WTC11 (cell line): ENCODE data around the gene ATL2. TPM values are rescaled to one million over a fixed set of nuclear protein-coding genes. Genes with fewer than 3 reads are reported as not detected.

Experiments
- ATAC-seq: fragments of 200-7000 bp; cut with Tn5 transposase; 2 replicates; pipeline ENCODE4 v1.10.0; 2021; ENCODE audit warnings: mild to moderate bottlenecking, moderate library complexity
- CTCF ChIA-PET: fragments of 300-600 bp; sonication (Branson Sonifier 250); formaldehyde crosslinking; loops from one replicate; lab custom pipeline; 2021; ENCODE audit warnings: antibody characterized with exemption; lab: Charles Lee
- POLR2A ChIA-PET: fragments of 350-600 bp; sonication (Branson Sonifier 250); formaldehyde crosslinking; loops from one replicate; lab custom pipeline; 2021; ENCODE audit warnings: antibody characterized with exemption; lab: Charles Lee
- DNase-seq: peaks from one replicate; pipeline ENCODE4 v3.0.0; 2021; ENCODE audit warnings: low spot score
- H3K27ac Mint-ChIP-seq: 2 replicates; pipeline ENCODE4 v1.8.0; 2021; ENCODE audit warnings: mixed read lengths
- H3K27me3 Mint-ChIP-seq: 2 replicates; pipeline ENCODE4 v1.8.0; 2021; ENCODE audit warnings: low read depth, mild to moderate bottlenecking, moderate library complexity, mixed read lengths
- H3K36me3 Mint-ChIP-seq: 2 replicates; pipeline ENCODE4 v1.8.0; 2021; ENCODE audit warnings: mixed read lengths
- H3K4me1 Mint-ChIP-seq: 2 replicates; pipeline ENCODE4 v1.8.0; 2022; ENCODE audit warnings: mixed read lengths
- H3K4me3 Mint-ChIP-seq: 2 replicates; pipeline ENCODE4 v1.8.0; 2021; ENCODE audit warnings: mild to moderate bottlenecking, moderate library complexity, mixed read lengths
- H3K9me3 Mint-ChIP-seq: 2 replicates; pipeline ENCODE4 v1.8.0; 2021; ENCODE audit warnings: mixed read lengths
- ATF1 ChIP-seq: sonication (generic); formaldehyde crosslinking; IDR thresholded peaks from 2 replicates; pipeline ENCODE4 v1.8.1; 2023; ENCODE audit warnings: mild to moderate bottlenecking, moderate library complexity, missing genetic modification reagents
- E2F1 ChIP-seq: sonication (generic); formaldehyde crosslinking; IDR thresholded peaks from 2 replicates; pipeline ENCODE4 v1.8.0; 2022; ENCODE audit warnings: mild to moderate bottlenecking, missing genetic modification reagents
- ELF4 ChIP-seq: sonication (generic); formaldehyde crosslinking; IDR thresholded peaks from 2 replicates; pipeline ENCODE4 v1.8.1; 2022; ENCODE audit warnings: low read depth, mild to moderate bottlenecking, moderate library complexity, missing genetic modification reagents
- ESRRA ChIP-seq: sonication (generic); formaldehyde crosslinking; IDR thresholded peaks from 2 replicates; pipeline ENCODE4 v1.8.1; 2022; ENCODE audit warnings: mild to moderate bottlenecking, missing genetic modification reagents, borderline replicate concordance
- FOXJ3 ChIP-seq: sonication (generic); formaldehyde crosslinking; IDR thresholded peaks from 2 replicates; pipeline ENCODE4 v1.9.0; 2021; ENCODE audit warnings: missing genetic modification reagents, mild to moderate bottlenecking, borderline replicate concordance
- GTF2I ChIP-seq: fragments of 250-450 bp; sonication (Bioruptor Pico); conservative IDR thresholded peaks from 2 replicates; pipeline ENCODE4 v1.4.0; 2021; ENCODE audit warnings: mild to moderate bottlenecking
- NFYB ChIP-seq: sonication (generic); formaldehyde crosslinking; conservative IDR thresholded peaks from 2 replicates; pipeline ENCODE4 v1.8.0; 2022; ENCODE audit warnings: low read depth, missing genetic modification reagents
- NR1H2 ChIP-seq: sonication (generic); formaldehyde crosslinking; IDR thresholded peaks from 2 replicates; pipeline ENCODE4 v1.9.0; 2021; ENCODE audit warnings: mild to moderate bottlenecking, moderate library complexity, missing genetic modification reagents
- NR2C2 ChIP-seq: sonication (generic); formaldehyde crosslinking; IDR thresholded peaks from 2 replicates; pipeline ENCODE4 v1.8.0; 2022; ENCODE audit warnings: mild to moderate bottlenecking, missing genetic modification reagents
- RELA ChIP-seq: sonication (generic); formaldehyde crosslinking; IDR thresholded peaks from 2 replicates; pipeline ENCODE4 v1.8.1; 2022; ENCODE audit warnings: missing genetic modification reagents, mild to moderate bottlenecking, borderline replicate concordance
- SOX15 ChIP-seq: fragments of 250-450 bp; sonication (Bioruptor Pico); IDR thresholded peaks from 2 replicates; pipeline ENCODE4 v1.9.0; 2021; ENCODE audit warnings: mild to moderate bottlenecking
- SP1 ChIP-seq: sonication (generic); formaldehyde crosslinking; conservative IDR thresholded peaks from 2 replicates; pipeline ENCODE4 v1.8.1; 2022; ENCODE audit warnings: missing genetic modification reagents
- TCF7 ChIP-seq: sonication (generic); formaldehyde crosslinking; IDR thresholded peaks from 2 replicates; pipeline ENCODE4 v1.8.0; 2022; ENCODE audit warnings: mild to moderate bottlenecking, low read depth, missing genetic modification reagents, moderate library complexity
- TP53 ChIP-seq: sonication (generic); formaldehyde crosslinking; IDR thresholded peaks from 2 replicates; pipeline ENCODE4 v1.8.1; 2023; ENCODE audit warnings: mild to moderate bottlenecking, missing genetic modification reagents
- ZMAT4 ChIP-seq: fragments of 250-450 bp; sonication (Bioruptor Pico); IDR thresholded peaks from 2 replicates; pipeline ENCODE4 v1.9.0; 2021; ENCODE audit warnings: mild to moderate bottlenecking
- ZNF532 ChIP-seq: fragments of 250-450 bp; sonication (Bioruptor Pico); IDR thresholded peaks from 2 replicates; pipeline ENCODE4 v1.9.0; 2021; ENCODE audit warnings: mild to moderate bottlenecking, borderline replicate concordance
- total RNA-seq: library from RNA; stranded (reverse); gene quantifications from 3 replicates; pipeline ENCODE4 v1.2.3, GENCODE V29; 2021
- TF ChIP-seq, protein P1 (sequence below): sonication (generic); formaldehyde crosslinking; IDR thresholded peaks from 2 replicates; pipeline ENCODE4 v1.8.1; 2023; ENCODE audit warnings: mild to moderate bottlenecking, missing genetic modification reagents
- TF ChIP-seq, protein P2 (sequence below): fragments of 250-450 bp; sonication (Bioruptor Pico); IDR thresholded peaks from 2 replicates; pipeline ENCODE4 v2.1.2; 2022; ENCODE audit warnings: mild to moderate bottlenecking, moderate library complexity
- TF ChIP-seq, protein P3 (sequence below): sonication (generic); formaldehyde crosslinking; IDR thresholded peaks from 2 replicates; pipeline ENCODE4 v1.8.0; 2022; ENCODE audit warnings: mild to moderate bottlenecking, missing genetic modification reagents
- TF ChIP-seq, protein P4 (sequence below): sonication (generic); formaldehyde crosslinking; IDR thresholded peaks from 2 replicates; pipeline ENCODE4 v1.8.0; 2022; ENCODE audit warnings: mild to moderate bottlenecking, missing genetic modification reagents

Gene ATL2
- total RNA-seq, 1 experiment from 2014 or later: 90.5 TPM

DNA sequence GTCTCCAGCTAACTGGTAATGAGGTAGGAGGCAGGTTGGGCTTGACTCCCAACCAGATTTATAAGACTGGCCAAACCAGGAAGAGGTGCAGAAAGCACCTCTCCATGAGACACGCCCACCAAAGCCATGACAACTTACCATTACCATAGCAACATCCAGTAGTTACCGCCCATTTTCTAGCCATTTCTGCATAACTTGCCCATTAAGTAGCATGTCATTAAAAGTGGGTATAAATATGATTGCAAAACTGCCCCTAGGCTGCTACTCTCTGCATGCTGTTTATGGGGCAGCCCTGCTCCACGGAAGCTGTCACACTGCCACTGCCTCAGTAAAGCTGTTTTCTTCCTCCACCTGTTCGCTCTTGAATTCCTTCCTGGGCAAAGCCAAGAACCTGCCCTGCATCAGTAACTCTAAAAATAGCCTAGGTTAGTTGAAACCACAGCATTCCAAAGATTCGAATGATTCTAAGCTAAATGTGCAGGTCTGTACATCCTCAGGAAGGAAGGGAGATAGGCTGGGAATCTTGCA lies 131.9 kb downstream of the ATL2 start:
- Mint-ChIP-seq H3K4me1 (peaks cover 6% of the 10 kb centered on the region; the same call in 1 of the 2 replicates), H3K9me3 (no peaks in the 10 kb centered on the region), H3K36me3 (no peaks in the 10 kb centered on the region), H3K27ac (no peak overlapping the region), H3K4me3 (no peak overlapping the region), H3K27me3 (no peaks in the 10 kb centered on the region)
- TF ChIP-seq SP1: no peak
- TF ChIP-seq NR1H2 (CRISPR knock-in tag): no peak
- TF ChIP-seq ELF4 (CRISPR knock-in tag): no peak
- no peak for TF ChIP-seq ATF1 (CRISPR knock-in tag)
- no peak for TF ChIP-seq GTF2I (CRISPR knock-in tag)
- no peak for TF ChIP-seq TCF7 (CRISPR knock-in tag)
- TF ChIP-seq FOXJ3 (CRISPR knock-in tag): no peak
- TF ChIP-seq, protein P1, sequence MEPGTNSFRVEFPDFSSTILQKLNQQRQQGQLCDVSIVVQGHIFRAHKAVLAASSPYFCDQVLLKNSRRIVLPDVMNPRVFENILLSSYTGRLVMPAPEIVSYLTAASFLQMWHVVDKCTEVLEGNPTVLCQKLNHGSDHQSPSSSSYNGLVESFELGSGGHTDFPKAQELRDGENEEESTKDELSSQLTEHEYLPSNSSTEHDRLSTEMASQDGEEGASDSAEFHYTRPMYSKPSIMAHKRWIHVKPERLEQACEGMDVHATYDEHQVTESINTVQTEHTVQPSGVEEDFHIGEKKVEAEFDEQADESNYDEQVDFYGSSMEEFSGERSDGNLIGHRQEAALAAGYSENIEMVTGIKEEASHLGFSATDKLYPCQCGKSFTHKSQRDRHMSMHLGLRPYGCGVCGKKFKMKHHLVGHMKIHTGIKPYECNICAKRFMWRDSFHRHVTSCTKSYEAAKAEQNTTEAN: no peak
- no peak for TF ChIP-seq NR2C2 (CRISPR knock-in tag)
- TF ChIP-seq E2F1: no peak
- no peak for TF ChIP-seq ESRRA (CRISPR knock-in tag)
- TF ChIP-seq, protein P2, sequence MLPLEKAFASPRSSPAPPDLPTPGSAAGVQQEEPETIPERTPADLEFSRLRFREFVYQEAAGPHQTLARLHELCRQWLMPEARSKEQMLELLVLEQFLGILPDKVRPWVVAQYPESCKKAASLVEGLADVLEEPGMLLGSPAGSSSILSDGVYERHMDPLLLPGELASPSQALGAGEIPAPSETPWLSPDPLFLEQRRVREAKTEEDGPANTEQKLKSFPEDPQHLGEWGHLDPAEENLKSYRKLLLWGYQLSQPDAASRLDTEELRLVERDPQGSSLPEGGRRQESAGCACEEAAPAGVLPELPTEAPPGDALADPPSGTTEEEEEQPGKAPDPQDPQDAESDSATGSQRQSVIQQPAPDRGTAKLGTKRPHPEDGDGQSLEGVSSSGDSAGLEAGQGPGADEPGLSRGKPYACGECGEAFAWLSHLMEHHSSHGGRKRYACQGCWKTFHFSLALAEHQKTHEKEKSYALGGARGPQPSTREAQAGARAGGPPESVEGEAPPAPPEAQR (CRISPR knock-in tag): no peak
- TF ChIP-seq ZMAT4 (CRISPR knock-in tag): no peak
- no peak for TF ChIP-seq SOX15 (CRISPR knock-in tag)
- TF ChIP-seq TP53 (CRISPR knock-in tag): no peak
- TF ChIP-seq, protein P3, sequence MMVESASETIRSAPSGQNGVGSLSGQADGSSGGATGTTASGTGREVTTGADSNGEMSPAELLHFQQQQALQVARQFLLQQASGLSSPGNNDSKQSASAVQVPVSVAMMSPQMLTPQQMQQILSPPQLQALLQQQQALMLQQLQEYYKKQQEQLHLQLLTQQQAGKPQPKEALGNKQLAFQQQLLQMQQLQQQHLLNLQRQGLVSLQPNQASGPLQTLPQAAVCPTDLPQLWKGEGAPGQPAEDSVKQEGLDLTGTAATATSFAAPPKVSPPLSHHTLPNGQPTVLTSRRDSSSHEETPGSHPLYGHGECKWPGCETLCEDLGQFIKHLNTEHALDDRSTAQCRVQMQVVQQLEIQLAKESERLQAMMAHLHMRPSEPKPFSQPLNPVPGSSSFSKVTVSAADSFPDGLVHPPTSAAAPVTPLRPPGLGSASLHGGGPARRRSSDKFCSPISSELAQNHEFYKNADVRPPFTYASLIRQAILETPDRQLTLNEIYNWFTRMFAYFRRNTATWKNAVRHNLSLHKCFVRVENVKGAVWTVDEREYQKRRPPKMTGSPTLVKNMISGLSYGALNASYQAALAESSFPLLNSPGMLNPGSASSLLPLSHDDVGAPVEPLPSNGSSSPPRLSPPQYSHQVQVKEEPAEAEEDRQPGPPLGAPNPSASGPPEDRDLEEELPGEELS (CRISPR knock-in tag): no peak
- ATAC-seq: peak; percentile 65
- POLR2A ChIA-PET: no interaction called here
- CTCF ChIA-PET: interaction anchor here (1.5 to 1.8 kb wide), 2 partner anchors 29 to 220 kb away, joined by 5 to 11 read pairs; no protein-coding TSS in a partner anchor
- DNase-seq: no peak

- DNase-seq (no peak), ATAC-seq (no peak)
- ChIA-PET CTCF (interaction anchor here (1.8 kb wide), 1 partner anchor 221 kb away, joined by 5 read pairs; no protein-coding TSS in a partner anchor), POLR2A (no interaction called here)
- Mint-ChIP-seq H3K9me3 (no peaks in the 10 kb centered on the region), H3K36me3 (no peaks in the 10 kb centered on the region), H3K4me3 (no peak overlapping the region), H3K4me1 (peaks cover 6% of the 10 kb centered on the region; the same call in 1 of the 2 replicates), H3K27me3 (no peaks in the 10 kb centered on the region), H3K27ac (no peak overlapping the region)
- TF ChIP-seq TP53 (CRISPR knock-in tag) (no peak), RELA (CRISPR knock-in tag) (no peak), NFYB (CRISPR knock-in tag) (no peak), ZNF532 (CRISPR knock-in tag) (no peak)
- TF ChIP-seq, protein P4, sequence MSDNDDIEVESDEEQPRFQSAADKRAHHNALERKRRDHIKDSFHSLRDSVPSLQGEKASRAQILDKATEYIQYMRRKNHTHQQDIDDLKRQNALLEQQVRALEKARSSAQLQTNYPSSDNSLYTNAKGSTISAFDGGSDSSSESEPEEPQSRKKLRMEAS: no peak
These were observed 132.8 kb downstream of the ATL2 start for GRCh38 chr2:38244301-38244700.
